ENCODE results near the gene SPHK1. TPM values are rescaled to one million over a fixed set of nuclear protein-coding genes. Genes with fewer than 3 reads are reported as not detected.

The SPHK1 gene
- total and polyA plus RNA-seq, 9 donors, result 1.6 to 2.8 (median 2.4) TPM

GRCh38 chr17:76395980-76396379, 11.6 kb downstream of the SPHK1 start:
- Histone ChIP-seq H3K27ac (ENCODE audit: low read length) (no peak overlapping the region), H3K4me3 (ENCODE audit: low read length) (no peak overlapping the region), H3K9me3 (replicated peaks; ENCODE audit: control insufficient read depth, low read depth, low read length) (no peaks in the 10 kb centered on the region), H3K4me1 (ENCODE audit: control insufficient read depth, insufficient read depth, low read length) (peaks cover 4% of the 10 kb centered on the region), H3K27me3 (ENCODE audit: control insufficient read depth, insufficient read depth, low read length) (no peaks in the 10 kb centered on the region), H3K36me3 (ENCODE audit: control insufficient read depth, insufficient read depth, low read length) (peaks cover 78% of the 10 kb centered on the region)
- no peak for DNase-seq
- 96% methylated on average over 15 of the region's 15 CpGs for WGBS (ENCODE audit: insufficient coverage)

- Histone ChIP-seq H3K4me1 (ENCODE audit: control insufficient read depth, insufficient read depth, low read length) (peaks cover 4% of the 10 kb centered on the region), H3K36me3 (ENCODE audit: control insufficient read depth, insufficient read depth, low read length) (peaks cover 77% of the 10 kb centered on the region), H3K27ac (ENCODE audit: low read length) (no peak overlapping the region), H3K9me3 (replicated peaks; ENCODE audit: control insufficient read depth, low read depth, low read length) (no peaks in the 10 kb centered on the region), H3K27me3 (ENCODE audit: control insufficient read depth, insufficient read depth, low read length) (no peaks in the 10 kb centered on the region), H3K4me3 (ENCODE audit: low read length) (no peak overlapping the region)
- DNase-seq, result no peak
- 77% methylated on average over 4 of the region's 8 CpGs for WGBS (ENCODE audit: insufficient coverage)
Measured at GRCh38 chr17:76397184-76397583, 12.8 kb downstream of the SPHK1 start.

- no peaks in the 10 kb centered on the region for H3K9me3 ChIP-seq (replicated peaks; ENCODE audit: control insufficient read depth, low read depth, low read length)
- H3K36me3 ChIP-seq (ENCODE audit: control insufficient read depth, insufficient read depth, low read length), result peaks cover 81% of the 10 kb centered on the region
- no peak overlapping the region for H3K4me3 ChIP-seq (ENCODE audit: low read length)
- H3K27ac ChIP-seq (ENCODE audit: low read length), result no peak overlapping the region
- peak; percentile 90 for DNase-seq
- H3K4me1 ChIP-seq (ENCODE audit: control insufficient read depth, insufficient read depth, low read length), result peaks cover 4% of the 10 kb centered on the region
- 59% methylated on average over 15 of the region's 16 CpGs for WGBS (ENCODE audit: insufficient coverage)
- no peaks in the 10 kb centered on the region for H3K27me3 ChIP-seq (ENCODE audit: control insufficient read depth, insufficient read depth, low read length)
Measured at GRCh38 chr17:76397687-76398522, 13.5 kb downstream of the SPHK1 start.

- peaks cover 4% of the 10 kb centered on the region for H3K4me1 ChIP-seq (ENCODE audit: control insufficient read depth, insufficient read depth, low read length)
- no peak for DNase-seq
- H3K27me3 ChIP-seq (ENCODE audit: control insufficient read depth, insufficient read depth, low read length), result no peaks in the 10 kb centered on the region
- H3K4me3 ChIP-seq (ENCODE audit: low read length), result no peak overlapping the region
- H3K36me3 ChIP-seq (ENCODE audit: control insufficient read depth, insufficient read depth, low read length), result peaks cover 83% of the 10 kb centered on the region
- no peak overlapping the region for H3K27ac ChIP-seq (ENCODE audit: low read length)
- WGBS (ENCODE audit: insufficient coverage), result 79% methylated on average over 19 of the region's 20 CpGs
- H3K9me3 ChIP-seq (replicated peaks; ENCODE audit: control insufficient read depth, low read depth, low read length), result no peaks in the 10 kb centered on the region
Measured at GRCh38 chr17:76398523-76399174, 14.2 kb downstream of the SPHK1 start.

- DNase-seq, result no peak
- Histone ChIP-seq H3K27ac (ENCODE audit: low read length) (no peak overlapping the region), H3K36me3 (ENCODE audit: control insufficient read depth, insufficient read depth, low read length) (peaks cover 85% of the 10 kb centered on the region), H3K4me1 (ENCODE audit: control insufficient read depth, insufficient read depth, low read length) (peaks cover 4% of the 10 kb centered on the region), H3K27me3 (ENCODE audit: control insufficient read depth, insufficient read depth, low read length) (no peaks in the 10 kb centered on the region), H3K4me3 (ENCODE audit: low read length) (no peak overlapping the region), H3K9me3 (replicated peaks; ENCODE audit: control insufficient read depth, low read depth, low read length) (no peaks in the 10 kb centered on the region)
- WGBS (ENCODE audit: insufficient coverage), result 90% methylated on average over 31 of the region's 33 CpGs
Measured at GRCh38 chr17:76399175-76400172, 15.1 kb downstream of the SPHK1 start.

- Histone ChIP-seq H3K4me1 (ENCODE audit: control insufficient read depth, insufficient read depth, low read length) (peaks cover 7% of the 10 kb centered on the region), H3K4me3 (ENCODE audit: low read length) (no peak overlapping the region), H3K36me3 (ENCODE audit: control insufficient read depth, insufficient read depth, low read length) (peaks cover 70% of the 10 kb centered on the region), H3K9me3 (replicated peaks; ENCODE audit: control insufficient read depth, low read depth, low read length) (no peaks in the 10 kb centered on the region), H3K27me3 (ENCODE audit: control insufficient read depth, insufficient read depth, low read length) (no peaks in the 10 kb centered on the region), H3K27ac (ENCODE audit: low read length) (no peak overlapping the region)
- 83% methylated on average over 4 of the region's 5 CpGs for WGBS (ENCODE audit: insufficient coverage)
- DNase-seq, result no peak
Measured at GRCh38 chr17:76402711-76403110, 18.3 kb downstream of the SPHK1 start.

GRCh38 chr17:76404256-76404655, 19.8 kb downstream of the SPHK1 start:
- peaks cover 58% of the 10 kb centered on the region for H3K36me3 ChIP-seq (ENCODE audit: control insufficient read depth, insufficient read depth, low read length)
- no peak overlapping the region for H3K4me3 ChIP-seq (ENCODE audit: low read length)
- H3K27me3 ChIP-seq (ENCODE audit: control insufficient read depth, insufficient read depth, low read length), result no peaks in the 10 kb centered on the region
- H3K27ac ChIP-seq (ENCODE audit: low read length), result no peak overlapping the region
- peaks cover 6% of the 10 kb centered on the region for H3K4me1 ChIP-seq (ENCODE audit: control insufficient read depth, insufficient read depth, low read length)
- no peak for DNase-seq
- H3K9me3 ChIP-seq (replicated peaks; ENCODE audit: control insufficient read depth, low read depth, low read length), result no peaks in the 10 kb centered on the region
- 87% methylated on average over 6 of the region's 6 CpGs for WGBS (ENCODE audit: insufficient coverage)

GRCh38 chr17:76404976-76405563, 20.7 kb downstream of the SPHK1 start:
- peaks cover 6% of the 10 kb centered on the region for H3K4me1 ChIP-seq (ENCODE audit: control insufficient read depth, insufficient read depth, low read length)
- no peak overlapping the region for H3K4me3 ChIP-seq (ENCODE audit: low read length)
- H3K9me3 ChIP-seq (replicated peaks; ENCODE audit: control insufficient read depth, low read depth, low read length), result no peaks in the 10 kb centered on the region
- H3K27ac ChIP-seq (ENCODE audit: low read length), result no peak overlapping the region
- no peaks in the 10 kb centered on the region for H3K27me3 ChIP-seq (ENCODE audit: control insufficient read depth, insufficient read depth, low read length)
- peaks cover 55% of the 10 kb centered on the region for H3K36me3 ChIP-seq (ENCODE audit: control insufficient read depth, insufficient read depth, low read length)
- WGBS (ENCODE audit: insufficient coverage), result 86% methylated on average over 19 of the region's 25 CpGs
- DNase-seq, result no peak

GRCh38 chr17:76405607-76405966, 21.2 kb downstream of the SPHK1 start:
- no peak for DNase-seq
- no peaks in the 10 kb centered on the region for H3K9me3 ChIP-seq (replicated peaks; ENCODE audit: control insufficient read depth, low read depth, low read length)
- H3K4me3 ChIP-seq (ENCODE audit: low read length), result no peak overlapping the region
- H3K27ac ChIP-seq (ENCODE audit: low read length), result no peak overlapping the region
- peaks cover 53% of the 10 kb centered on the region for H3K36me3 ChIP-seq (ENCODE audit: control insufficient read depth, insufficient read depth, low read length)
- H3K27me3 ChIP-seq (ENCODE audit: control insufficient read depth, insufficient read depth, low read length), result no peaks in the 10 kb centered on the region
- 92% methylated on average over 9 of the region's 9 CpGs for WGBS (ENCODE audit: insufficient coverage)
- H3K4me1 ChIP-seq (ENCODE audit: control insufficient read depth, insufficient read depth, low read length), result peaks cover 6% of the 10 kb centered on the region
